HG03135 (cell line): ENCODE data around the gene PPP1R14D.

Experiments used
- ATAC-seq: cut with Tn5 transposase; IDR thresholded peaks from one replicate; pipeline ENCODE4 v1.9.1; 2021; ENCODE audit warnings: mild to moderate bottlenecking, moderate library complexity; ENCODE audit not compliant: unreplicated experiment

PPP1R14D gene

DNA sequence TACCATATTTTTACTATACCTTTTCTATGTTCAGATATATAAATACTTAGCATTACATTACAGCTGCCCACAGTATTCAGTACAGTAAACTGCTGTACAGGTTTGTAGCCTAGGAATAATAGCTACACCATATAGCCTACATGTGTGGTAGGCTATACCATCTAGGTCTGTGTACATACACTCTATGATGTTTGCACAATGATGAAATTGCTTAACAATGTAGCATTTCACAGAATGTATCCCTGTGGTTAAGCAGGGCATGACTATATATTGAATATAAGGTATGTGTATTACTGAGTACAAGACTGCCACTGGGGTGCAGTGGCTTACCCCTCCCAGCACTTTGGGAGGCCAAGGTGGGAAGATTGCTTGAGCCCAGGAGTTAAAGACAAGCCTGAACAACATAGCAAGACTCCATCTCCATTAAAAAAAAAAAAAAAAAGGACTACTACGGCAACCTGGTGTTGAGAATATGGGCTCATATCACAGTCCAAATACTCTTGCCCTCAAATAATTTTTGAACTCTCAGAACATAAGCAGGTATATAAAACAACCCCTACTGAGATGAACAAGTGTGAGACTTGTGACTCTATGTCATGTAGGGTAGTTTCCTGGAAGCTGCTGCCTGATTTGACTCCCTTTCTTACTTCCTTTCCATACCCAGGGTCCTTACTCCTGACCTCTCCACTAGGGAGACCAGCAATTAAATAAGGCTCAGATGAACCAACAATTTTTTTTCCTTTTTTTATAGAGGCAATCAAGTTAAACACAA lies 4.8 kb downstream of the PPP1R14D start:
- ATAC-seq, result no peak

DNA sequence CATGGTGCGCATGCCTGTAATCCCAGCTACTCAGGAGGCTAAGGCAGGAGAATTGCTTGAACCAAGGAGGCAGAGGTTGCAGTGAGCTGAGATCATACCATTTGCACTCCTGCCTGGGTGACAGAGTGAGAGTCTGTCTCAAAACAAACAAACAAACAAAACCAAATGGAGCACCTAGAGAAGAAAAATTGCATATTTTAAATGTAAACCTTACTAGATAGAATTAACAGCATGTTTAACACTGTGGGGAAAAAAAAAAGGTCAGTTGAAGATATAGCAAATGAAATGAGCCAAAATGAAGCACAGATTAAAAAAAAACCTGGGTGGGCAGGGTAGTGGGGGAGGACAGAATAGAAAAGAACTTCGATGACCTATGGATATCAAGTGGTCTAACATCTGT lies 7.3 kb downstream of the PPP1R14D start:
- ATAC-seq, result no peak

DNA sequence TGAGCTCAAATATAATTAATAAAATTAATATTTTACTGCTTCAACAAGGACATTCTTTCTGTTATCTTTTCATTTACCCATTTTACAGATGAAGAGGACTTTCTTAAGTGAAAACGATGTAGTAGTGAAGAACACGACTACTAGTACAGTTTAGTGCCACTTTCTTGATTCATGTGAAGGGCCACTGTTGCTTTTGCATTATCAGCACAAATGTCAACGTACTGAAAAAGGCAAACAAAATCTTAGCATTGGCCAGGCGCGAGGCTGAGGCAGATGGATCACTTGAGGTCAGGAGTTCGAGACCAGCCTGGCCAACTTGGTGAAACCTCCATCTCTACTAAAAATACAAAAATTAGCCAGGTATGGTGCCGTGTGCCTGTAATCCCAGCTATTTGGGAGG lies 9.5 kb downstream of the PPP1R14D start:
- no peak for ATAC-seq

DNA sequence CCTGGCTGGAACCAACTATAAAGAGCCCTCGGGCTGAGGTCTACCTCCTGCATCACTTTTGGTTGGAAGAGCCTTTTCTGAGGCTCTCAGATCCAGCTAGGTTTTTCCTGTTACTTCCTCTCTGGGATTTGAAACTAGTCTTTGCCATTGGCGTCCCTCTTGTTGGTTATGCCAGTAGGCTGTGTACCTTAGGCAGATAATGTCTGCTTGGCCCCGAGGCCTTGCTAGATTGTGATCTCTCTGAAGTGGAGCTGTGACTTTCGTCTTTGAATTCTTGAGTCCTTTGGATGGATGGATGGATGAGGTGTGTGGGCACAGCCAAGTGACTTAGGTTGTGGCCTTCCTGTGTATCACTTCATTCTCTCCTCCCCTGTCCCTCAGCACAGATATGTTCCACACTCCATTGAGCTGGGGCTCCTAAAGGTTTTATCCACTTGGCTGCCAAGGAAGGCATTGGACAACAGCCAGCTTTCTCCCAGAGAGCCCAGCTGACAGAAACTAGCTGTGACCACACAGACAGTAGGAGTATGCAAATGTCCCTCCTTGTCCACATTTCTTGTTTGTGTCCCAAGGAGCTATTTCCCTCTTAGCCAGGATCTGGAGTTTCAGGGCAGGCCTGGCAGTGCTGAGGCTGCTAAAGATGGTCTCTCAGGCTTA lies 13.3 kb downstream of the PPP1R14D start:
- no peak for ATAC-seq

DNA sequence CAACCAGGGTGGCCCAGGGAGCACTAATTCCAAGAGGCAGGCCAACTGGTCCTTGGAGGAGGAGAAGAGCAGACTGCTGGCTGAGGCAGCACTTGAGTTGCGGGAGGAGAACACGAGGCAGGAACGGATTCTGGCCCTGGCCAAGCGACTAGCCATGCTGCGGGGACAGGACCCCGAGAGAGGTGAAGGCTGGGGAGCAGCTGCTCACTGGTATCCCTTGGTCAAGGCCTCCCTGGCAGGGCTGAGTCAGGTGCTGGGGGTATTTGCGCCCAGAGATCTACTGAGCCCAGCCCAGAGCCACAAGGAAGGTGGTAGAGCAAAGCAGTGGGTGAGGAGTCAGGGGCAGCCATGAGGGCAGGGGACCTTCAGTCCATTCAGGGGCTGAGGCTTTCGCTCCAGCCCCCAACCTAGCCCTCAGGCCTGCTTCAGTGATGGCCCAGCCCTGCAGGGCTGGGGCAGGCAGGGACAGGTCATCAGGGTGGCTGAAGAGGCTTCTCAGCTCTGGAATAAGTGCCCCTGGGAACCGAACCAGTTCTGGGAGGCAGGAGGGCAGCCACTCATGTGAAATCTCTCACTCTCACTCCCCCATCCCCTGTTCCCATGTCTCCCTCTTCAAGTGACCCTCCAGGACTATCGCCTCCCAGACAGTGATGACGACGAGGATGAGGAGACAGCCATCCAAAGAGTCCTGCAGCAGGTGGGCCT lies 15.6 kb downstream of the PPP1R14D start:
- ATAC-seq, result no peak

- no peak for ATAC-seq
These were observed 19.6 kb downstream of the PPP1R14D start for GRCh38 chr15:40808861-40809450.

- ATAC-seq, result no peak
These were observed 20.5 kb downstream of the PPP1R14D start for GRCh38 chr15:40807888-40808461.

- peak; percentile 92 for ATAC-seq
These were observed 21.2 kb downstream of the PPP1R14D start, which contains the start of the genes DNAJC17 and ZFYVE19 for GRCh38 chr15:40807028-40807887. DNAJC17 (minus strand) TSS chr15:40807473; CDS start chr15:40807446, 27 bp downstream. ZFYVE19 (plus strand) TSS chr15:40807089; CDS start chr15:40807590, 501 bp downstream.

DNA sequence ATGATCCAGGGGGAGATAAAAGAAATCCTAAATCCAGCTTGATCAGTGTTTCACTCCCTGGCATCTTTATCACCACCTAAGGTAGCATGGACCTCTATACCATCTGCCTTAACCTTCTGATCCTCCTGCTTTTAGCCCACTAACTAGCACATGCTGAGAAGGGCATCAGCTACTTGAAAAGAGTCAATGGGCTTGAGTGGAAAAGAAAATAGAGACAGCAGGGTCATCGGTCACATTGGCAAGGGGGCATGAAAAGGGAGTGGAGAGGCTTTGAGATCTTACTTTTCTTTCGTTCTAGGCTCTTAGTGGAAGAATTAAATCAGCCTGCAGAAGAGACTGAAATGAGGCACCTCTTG lies 21.9 kb downstream of the PPP1R14D start:
- ATAC-seq, result no peak

DNA sequence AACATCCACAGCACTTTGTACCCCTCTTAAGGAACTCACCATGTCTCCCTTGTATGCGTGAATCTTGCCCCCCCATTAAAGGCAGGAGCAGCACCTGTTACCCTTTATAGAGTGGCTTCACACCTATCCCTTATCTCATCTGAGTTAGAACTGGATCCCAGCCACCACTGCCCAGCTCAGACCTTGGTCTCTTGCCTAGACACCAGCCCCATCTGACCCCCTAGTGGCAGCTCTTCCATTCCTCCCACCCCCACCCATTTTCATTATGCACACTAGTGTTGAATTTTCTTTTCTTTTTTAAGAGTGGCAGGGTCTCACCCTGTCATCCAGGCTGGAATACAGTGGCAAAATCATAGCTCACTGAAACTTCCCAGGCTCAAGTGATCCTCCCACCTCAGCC lies 24.8 kb downstream of the PPP1R14D start:
- no peak for ATAC-seq

DNA sequence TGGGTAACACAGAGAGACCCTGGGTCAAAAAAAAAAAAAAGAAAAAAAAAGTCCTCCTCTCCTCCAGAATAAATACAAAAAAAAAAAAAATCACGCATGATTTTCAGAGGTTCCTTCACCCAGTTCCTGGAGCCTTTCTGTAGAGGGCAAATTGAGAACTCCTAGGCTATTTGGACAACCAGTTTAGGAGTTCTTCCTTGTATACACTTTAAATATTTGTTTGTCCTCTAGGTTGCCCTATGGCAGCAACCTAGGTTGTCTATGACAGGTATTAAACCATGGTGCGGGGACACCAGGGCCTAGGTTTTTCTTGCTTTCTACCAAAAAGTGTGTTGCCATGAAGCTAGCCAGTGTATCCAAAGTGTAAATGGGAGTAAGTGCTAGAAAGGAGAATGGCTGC lies 25.4 kb downstream of the PPP1R14D start:
- no peak for ATAC-seq

GRCh38 chr15:40799523-40799922 lies 29.0 kb downstream of the PPP1R14D start:
- ATAC-seq, result no peak

GRCh38 chr15:40796512-40796911 lies 32.0 kb downstream of the PPP1R14D start:
- no peak for ATAC-seq

DNA sequence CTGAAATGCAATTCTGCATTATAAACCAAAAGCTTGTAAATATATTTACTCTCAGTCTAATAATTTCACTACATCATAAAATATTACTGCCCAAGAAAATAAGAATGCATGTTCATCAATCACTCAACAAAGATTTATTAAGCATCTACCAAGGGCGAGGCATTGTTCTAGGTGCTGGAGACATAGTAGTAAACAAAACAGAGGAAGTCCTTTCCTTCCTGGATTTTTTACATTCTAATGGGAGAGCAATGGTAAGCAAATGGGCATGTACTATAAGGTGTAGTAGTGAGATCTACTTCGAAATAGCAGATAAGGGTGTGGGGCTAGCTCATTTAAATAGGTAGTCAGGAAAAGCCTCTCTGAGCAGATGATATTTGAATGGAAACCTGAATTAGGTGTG lies 32.5 kb downstream of the PPP1R14D start:
- ATAC-seq, result no peak

DNA sequence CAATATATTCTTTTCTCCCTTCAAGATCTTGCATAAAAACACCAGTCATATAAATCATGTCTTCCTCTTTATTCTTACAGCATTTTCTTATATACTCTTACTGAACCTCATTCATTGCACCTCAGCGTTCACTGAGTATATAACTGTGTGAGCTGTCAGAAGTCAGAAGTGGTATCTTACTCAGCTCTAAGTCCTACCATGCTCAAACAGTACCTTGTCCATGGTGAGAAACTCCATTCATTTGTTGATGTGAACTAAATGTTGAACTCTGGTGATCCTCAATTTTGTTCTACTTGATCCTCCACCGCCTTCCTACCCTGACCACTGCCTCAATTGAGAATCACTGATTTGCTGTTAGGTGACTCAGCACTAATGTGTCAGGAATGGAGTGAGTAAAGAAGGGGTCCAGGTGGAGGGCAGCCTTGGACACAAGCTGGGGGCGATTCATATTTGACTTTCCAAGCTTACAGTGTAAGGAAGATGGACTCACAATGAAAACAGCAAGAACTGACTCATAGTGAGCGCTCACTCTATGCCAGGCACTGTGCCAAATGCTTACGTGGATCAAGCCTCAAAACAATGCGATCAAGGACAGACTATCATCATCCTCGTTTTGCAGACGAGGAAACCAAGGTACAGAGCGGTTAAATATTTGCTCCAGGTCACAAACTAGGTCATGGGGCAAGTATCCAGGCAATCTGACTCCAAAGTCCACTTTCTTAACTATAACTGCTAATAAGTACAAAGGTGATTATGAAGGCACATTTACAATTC lies 35.1 kb downstream of the PPP1R14D start:
- ATAC-seq, result no peak

GRCh38 chr15:40792394-40792793 lies 36.1 kb downstream of the PPP1R14D start:
- ATAC-seq, result no peak

DNA sequence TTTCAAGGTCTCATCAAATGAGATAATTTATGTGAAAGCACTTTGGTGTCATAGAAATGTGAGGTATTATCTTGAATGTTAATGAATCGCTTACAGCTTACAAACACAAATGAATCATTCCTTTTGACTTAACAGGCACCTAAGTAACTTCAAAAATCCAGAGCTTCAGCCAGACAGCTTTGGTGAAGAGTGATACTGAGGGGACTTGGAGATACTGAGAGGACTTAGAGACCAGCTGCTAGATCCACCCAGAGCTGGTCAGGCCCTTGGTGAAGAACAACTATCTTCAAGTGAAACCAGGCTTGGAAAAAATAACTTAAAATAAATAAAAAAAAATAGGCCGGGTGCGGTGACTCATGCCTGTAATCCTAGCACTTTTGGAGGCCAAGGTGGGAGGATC lies 37.8 kb downstream of the PPP1R14D start:
- ATAC-seq, result no peak

- no peak for ATAC-seq
These were observed 38.5 kb downstream of the PPP1R14D start for GRCh38 chr15:40789999-40790398.

DNA sequence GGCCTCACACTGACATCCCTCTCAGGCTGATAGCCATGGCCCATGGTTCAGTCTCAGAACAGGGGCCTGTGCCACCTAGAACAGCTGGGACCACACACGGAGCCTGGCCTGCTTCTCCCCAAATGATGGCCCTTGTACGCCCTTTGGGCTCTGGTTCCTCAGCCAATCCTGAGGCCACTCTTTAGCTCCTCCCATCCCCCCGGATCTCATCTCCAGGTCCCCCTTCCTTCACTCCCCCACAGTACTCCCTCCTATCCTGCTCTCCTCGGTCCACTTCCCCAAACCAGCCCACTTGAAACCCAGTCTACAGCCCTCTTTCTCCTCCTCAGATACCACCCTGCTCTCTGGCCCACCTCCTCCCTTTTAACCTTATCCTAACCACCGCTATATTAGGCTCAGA lies 39.4 kb downstream of the PPP1R14D start:
- no peak for ATAC-seq
